Activated naive CD4-positive, alpha-beta T cell treated with anti-CD3 and anti-CD28 coated beads, Interleukin-2, amount 50 U/mL, for 72 hours (primary cell): ENCODE data around the gene MSX2. TPM values are rescaled to one million over a fixed set of nuclear protein-coding genes. Genes with fewer than 3 reads are reported as not detected.

Experiments
- ATAC-seq, 2 donors: fragments of 150-1000 bp; cut with Tn5 transposase; 2 replicates each; pipeline ENCODE4 v1.10.0; 2021; ENCODE audit warnings: mild to moderate bottlenecking in 2 of 2, moderate library complexity in 2 of 2
- DNase-seq, 2 donors: peaks; one replicate each; pipeline ENCODE4 v3.0.0; 2021 to 2022; ENCODE audit warnings: low spot score in 2 of 2
- H3K27ac Mint-ChIP-seq, 2 donors: one replicate each; pipeline ENCODE4 v1.8.0; 2022; ENCODE audit warnings: mild to moderate bottlenecking in 2 of 2, mixed read lengths in 2 of 2
- H3K36me3 Mint-ChIP-seq, 2 donors: one replicate each; pipeline ENCODE4 v1.8.0; 2022; ENCODE audit warnings: mixed read lengths in 2 of 2
- H3K9me3 Mint-ChIP-seq, 2 donors: one replicate each; pipeline ENCODE4 v1.8.0; 2022; ENCODE audit warnings: mixed read lengths in 2 of 2
- total RNA-seq, 2 donors: library from RNA; stranded (reverse); gene quantifications; one replicate each; pipeline ENCODE4 v1.2.3, GENCODE V29; 2022

The MSX2 gene
- total RNA-seq, 2 donors from 2014 or later = not detected

- ATAC-seq (no peak), DNase-seq (no peak)
- peaks cover 0 to 38% of the 10 kb centered on the region in 2 donors for H3K36me3 Mint-ChIP-seq
- H3K27ac Mint-ChIP-seq = no peak overlapping the region
- H3K9me3 Mint-ChIP-seq = no peaks in the 10 kb centered on the region
These were observed 2.8 kb downstream of the MSX2 start for GRCh38 chr5:174726916-174727793.

- peaks cover 0 to 38% of the 10 kb centered on the region in 2 donors for H3K36me3 Mint-ChIP-seq
- DNase-seq = no peak
- H3K27ac Mint-ChIP-seq = no peak overlapping the region
- no peak for ATAC-seq
- no peaks in the 10 kb centered on the region for H3K9me3 Mint-ChIP-seq
These were observed 3.7 kb downstream of the MSX2 start for GRCh38 chr5:174727794-174728680.

GRCh38 chr5:174729075-174729680, 4.8 kb downstream of the MSX2 start:
- H3K36me3 Mint-ChIP-seq = peaks cover 0 to 29% of the 10 kb centered on the region in 2 donors
- no peak for DNase-seq
- no peaks in the 10 kb centered on the region for H3K9me3 Mint-ChIP-seq

GRCh38 chr5:174731214-174732035, 7.0 kb downstream of the MSX2 start:
- no peak overlapping the region for H3K27ac Mint-ChIP-seq
- no peak for ATAC-seq
- no peaks in the 10 kb centered on the region for H3K9me3 Mint-ChIP-seq
- no peak for DNase-seq
- peaks cover 12 to 34% of the 10 kb centered on the region in 2 donors for H3K36me3 Mint-ChIP-seq

More at GRCh38 chr5:174729075-174729680, 4.8 kb downstream of the MSX2 start:
- no peak for ATAC-seq
- H3K27ac Mint-ChIP-seq = no peak overlapping the region

GRCh38 chr5:174732036-174733020, 7.9 kb downstream of the MSX2 start:
- Mint-ChIP-seq H3K27ac (no peak overlapping the region), H3K36me3 (peaks cover 12 to 34% of the 10 kb centered on the region in 2 donors), H3K9me3 (no peaks in the 10 kb centered on the region)
- no peak for DNase-seq
- no peak for ATAC-seq

- Mint-ChIP-seq H3K36me3 (peaks cover 12 to 28% of the 10 kb centered on the region in 2 donors), H3K9me3 (no peaks in the 10 kb centered on the region), H3K27ac (no peak overlapping the region)
- DNase-seq (no peak), ATAC-seq (no peak)
These were observed 8.8 kb downstream of the MSX2 start for GRCh38 chr5:174733091-174733690.

- DNase-seq (no peak), ATAC-seq (no peak)
- no peaks in the 10 kb centered on the region for H3K9me3 Mint-ChIP-seq
- H3K27ac Mint-ChIP-seq = no peak overlapping the region
- peaks cover 12 to 27% of the 10 kb centered on the region in 2 donors for H3K36me3 Mint-ChIP-seq
These were observed 9.5 kb downstream of the MSX2 start for GRCh38 chr5:174733836-174734235.

- no peak for DNase-seq
These were observed 10.5 kb downstream of the MSX2 start for GRCh38 chr5:174734571-174735497.

GRCh38 chr5:174735498-174736330, 11.3 kb downstream of the MSX2 start:
- ATAC-seq (peak in 1 of 2 donors; percentile 24), DNase-seq (no peak)
- peaks cover 12 to 26% of the 10 kb centered on the region in 2 donors for H3K36me3 Mint-ChIP-seq
- no peak overlapping the region for H3K27ac Mint-ChIP-seq
- no peaks in the 10 kb centered on the region for H3K9me3 Mint-ChIP-seq

More at GRCh38 chr5:174734571-174735497, 10.5 kb downstream of the MSX2 start:
- H3K27ac Mint-ChIP-seq = no peak overlapping the region
- H3K9me3 Mint-ChIP-seq = no peaks in the 10 kb centered on the region
- no peak for ATAC-seq
- H3K36me3 Mint-ChIP-seq = peaks cover 12 to 27% of the 10 kb centered on the region in 2 donors

- Mint-ChIP-seq H3K9me3 (no peaks in the 10 kb centered on the region), H3K36me3 (peaks cover 12 to 20% of the 10 kb centered on the region in 2 donors), H3K27ac (no peak overlapping the region)
- DNase-seq (no peak), ATAC-seq (no peak)
These were observed 11.9 kb downstream of the MSX2 start for GRCh38 chr5:174736331-174736721.

- Mint-ChIP-seq H3K9me3 (peaks cover 0 to 3% of the 10 kb centered on the region in 2 donors), H3K36me3 (peaks cover 12 to 16% of the 10 kb centered on the region in 2 donors), H3K27ac (no peak overlapping the region)
- ATAC-seq (no peak), DNase-seq (no peak)
These were observed 12.4 kb downstream of the MSX2 start for GRCh38 chr5:174736777-174737176.

GRCh38 chr5:174737330-174737729, 12.9 kb downstream of the MSX2 start:
- H3K9me3 Mint-ChIP-seq = peaks cover 0 to 3% of the 10 kb centered on the region in 2 donors
- H3K27ac Mint-ChIP-seq = no peak overlapping the region
- no peak for DNase-seq
- no peak for ATAC-seq
- H3K36me3 Mint-ChIP-seq = peaks cover 12 to 16% of the 10 kb centered on the region in 2 donors

- DNase-seq (no peak), ATAC-seq (no peak)
- no peak overlapping the region for H3K27ac Mint-ChIP-seq
- peaks cover 0 to 5% of the 10 kb centered on the region in 2 donors for H3K36me3 Mint-ChIP-seq
- peaks cover 7 to 9% of the 10 kb centered on the region in 2 donors for H3K9me3 Mint-ChIP-seq
These were observed 17.0 kb downstream of the MSX2 start for GRCh38 chr5:174741352-174741751.
